Measurements from ENCODE around the gene LINC00237.

Gene LINC00237

DNA sequence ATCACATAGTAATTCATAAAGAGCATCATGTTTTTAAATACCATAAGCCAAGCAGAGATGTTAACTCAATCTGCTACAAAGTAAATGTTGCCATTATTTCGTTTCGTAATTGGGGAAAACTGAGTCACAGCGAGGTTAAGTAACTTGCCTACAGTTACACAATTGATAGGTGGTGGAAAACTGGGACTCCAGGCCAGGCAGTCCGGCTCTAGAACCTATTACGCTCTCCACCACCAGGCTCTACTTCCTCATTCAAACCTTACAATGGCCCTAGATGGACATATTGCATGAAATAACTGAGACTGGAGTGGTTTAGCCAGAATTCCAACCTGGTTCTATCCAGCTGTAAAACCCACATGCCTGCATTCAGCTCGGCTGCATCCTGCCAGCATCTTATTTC is 58.2 kb downstream of the LINC00237 start:
- DNase-seq (ENCODE audit: low spot score): no peak

DNA sequence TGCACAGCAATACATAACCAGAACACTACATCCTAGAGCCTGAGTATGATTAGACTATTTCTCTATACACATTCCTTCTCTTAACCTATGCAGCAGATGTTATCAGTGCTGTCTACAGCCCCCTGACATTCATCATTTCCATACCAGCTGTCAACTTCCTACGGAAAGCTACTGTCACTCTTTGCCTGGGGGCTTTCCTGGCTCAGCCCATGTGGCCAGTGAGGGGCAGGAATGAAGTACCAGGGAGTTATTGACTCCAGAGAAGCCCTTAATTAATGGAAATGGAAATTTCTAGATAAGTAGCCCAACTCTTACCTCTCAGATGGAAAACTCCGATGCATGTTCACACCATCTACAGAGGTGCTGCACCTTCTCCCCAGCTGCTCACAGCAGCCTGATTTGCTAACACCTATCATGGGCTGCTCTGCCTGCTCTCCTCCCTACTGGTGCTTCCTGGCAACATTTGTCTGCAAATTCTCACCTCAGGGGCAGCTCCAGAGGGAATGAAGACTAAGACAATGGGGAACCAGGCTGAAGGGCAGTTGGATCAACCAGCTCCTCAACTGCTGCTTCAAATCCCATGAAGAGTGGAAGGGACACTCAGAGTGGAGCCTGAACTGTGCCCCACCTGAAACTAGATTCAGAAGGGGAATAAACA is 59.6 kb downstream of the LINC00237 start:
- DNase-seq (ENCODE audit: low spot score): no peak
